Activated CD8-positive, alpha-beta memory T cell treated with anti-CD3 and anti-CD28 coated beads for 4 hours (primary cell): Measurements from ENCODE around the gene CACNG3.
"Not testable (repeated sequence)": the region's sequence is repeated elsewhere in the genome, so short reads cannot be mapped to it uniquely, and the experiment has no call there.

Experiments used
- DNase-seq, 2 donors: peaks; one replicate each; pipeline ENCODE4 v3.0.0-alpha.2; 2020; ENCODE audit warnings: low read depth in 2 of 2

CACNG3 gene

GRCh38 chr16:24255456-24256371 is at the start of gene CACNG3:
Gene CACNG3, plus strand, starts transcription at chr16:24256335. Its CDS starts 420 bp downstream, at chr16:24256755.
- no peak for DNase-seq

- no peak for DNase-seq
Measured at GRCh38 chr16:24206926-24207325, 49.2 kb upstream of the CACNG3 start.

GRCh38 chr16:24208710-24209109 is 47.4 kb upstream of the CACNG3 start:
- DNase-seq = no peak

DNA sequence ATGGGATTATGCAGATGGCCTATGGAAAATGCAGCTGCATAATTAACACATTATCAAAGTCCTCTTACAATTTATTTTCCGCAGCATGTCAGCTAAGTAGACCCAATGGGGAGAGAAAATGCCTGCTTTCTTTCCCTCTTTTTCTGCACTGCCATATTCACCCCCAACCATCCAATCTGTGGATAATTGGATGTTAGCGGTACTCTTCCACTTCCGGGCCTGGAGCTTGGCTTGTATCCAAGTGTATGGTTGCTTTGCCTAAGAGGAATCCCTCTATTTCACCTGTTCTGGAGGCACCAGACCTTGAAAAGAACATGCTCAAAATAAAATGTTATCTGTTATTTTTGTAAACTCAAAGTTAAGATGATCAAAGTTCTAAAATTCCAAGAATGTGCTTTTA is 41.1 kb upstream of the CACNG3 start:
- DNase-seq = no peak

- no peak for DNase-seq
Measured at GRCh38 chr16:24216961-24217360, 39.2 kb upstream of the CACNG3 start.

DNA sequence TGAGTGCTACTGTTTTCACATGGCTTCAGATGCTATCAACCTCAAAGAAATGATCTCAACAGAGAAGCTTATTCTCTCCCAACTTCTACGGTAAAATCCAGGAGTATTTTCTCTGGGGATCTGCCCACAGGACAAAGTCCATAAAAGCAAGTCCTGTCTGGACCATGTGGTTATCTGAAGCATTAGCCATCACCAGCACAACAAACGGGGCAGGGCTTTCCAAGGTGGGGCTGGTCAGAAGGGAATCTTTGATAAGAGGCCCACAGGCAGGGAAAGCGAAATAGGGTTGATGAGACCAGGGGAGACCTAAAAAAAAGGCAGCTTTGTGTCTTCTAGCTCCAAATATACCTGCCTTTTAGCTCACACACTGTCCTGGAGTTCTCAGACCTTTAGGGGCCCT is 38.7 kb upstream of the CACNG3 start:
- DNase-seq = no peak

DNA sequence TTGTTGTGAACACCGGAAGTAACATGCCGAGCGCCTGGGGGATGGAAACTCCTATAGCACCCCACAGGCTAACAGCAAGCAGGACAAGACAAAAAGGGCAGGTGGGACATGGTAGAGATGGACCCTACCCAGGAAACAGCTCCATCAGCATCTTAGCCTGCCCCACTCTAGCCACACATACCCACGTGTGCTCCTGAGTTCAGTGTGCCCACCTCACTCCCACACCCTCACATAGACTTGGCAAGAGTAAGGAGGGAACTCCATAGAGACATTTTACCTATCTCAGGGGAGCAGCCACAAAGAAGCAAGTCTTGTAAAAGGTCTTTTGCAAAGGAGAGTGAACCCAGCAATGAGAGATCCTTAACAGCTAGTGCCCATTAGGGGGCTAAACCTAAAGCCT is 37.8 kb upstream of the CACNG3 start:
- no peak for DNase-seq

GRCh38 chr16:24221219-24221618 is 34.9 kb upstream of the CACNG3 start:
- DNase-seq = no peak

DNA sequence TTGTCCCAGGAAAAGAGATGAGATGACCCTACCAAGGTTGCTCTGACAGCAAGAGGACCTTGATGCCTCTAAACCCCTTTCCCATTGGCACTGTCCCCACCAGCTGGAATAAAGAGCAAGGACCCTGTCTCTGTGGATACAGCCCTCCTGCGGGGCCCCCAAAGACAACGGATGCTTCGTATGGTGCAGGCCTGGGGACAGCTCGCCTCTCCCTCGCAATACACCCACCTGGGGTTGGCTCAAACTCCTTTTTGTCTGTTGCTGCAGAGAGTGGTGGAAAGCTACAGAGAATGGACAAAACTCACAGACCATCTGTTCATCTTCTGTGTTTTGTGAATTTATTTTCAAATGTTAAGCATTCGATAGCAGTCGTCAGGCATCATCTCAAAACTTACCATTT is 27.6 kb upstream of the CACNG3 start:
- no peak for DNase-seq

DNA sequence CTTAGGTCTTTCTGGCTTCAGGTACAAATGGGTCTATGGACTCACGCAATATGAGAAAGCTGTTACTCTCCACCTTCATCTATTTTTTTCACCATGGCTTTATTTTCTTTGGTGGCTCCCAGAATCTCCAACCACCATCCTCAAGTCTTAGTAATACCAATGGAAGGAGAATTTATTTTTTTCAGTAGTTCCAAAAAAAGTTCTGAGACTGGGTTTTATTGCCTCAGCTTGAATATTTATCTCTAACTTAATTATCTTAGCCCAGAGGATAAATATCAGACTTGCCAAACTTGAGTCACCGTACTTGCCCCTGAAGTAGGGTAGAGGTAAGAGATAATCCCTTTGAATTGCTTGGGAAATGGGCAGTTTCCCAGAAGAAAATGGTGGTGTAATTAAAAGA is 23.2 kb upstream of the CACNG3 start:
- no peak for DNase-seq

DNA sequence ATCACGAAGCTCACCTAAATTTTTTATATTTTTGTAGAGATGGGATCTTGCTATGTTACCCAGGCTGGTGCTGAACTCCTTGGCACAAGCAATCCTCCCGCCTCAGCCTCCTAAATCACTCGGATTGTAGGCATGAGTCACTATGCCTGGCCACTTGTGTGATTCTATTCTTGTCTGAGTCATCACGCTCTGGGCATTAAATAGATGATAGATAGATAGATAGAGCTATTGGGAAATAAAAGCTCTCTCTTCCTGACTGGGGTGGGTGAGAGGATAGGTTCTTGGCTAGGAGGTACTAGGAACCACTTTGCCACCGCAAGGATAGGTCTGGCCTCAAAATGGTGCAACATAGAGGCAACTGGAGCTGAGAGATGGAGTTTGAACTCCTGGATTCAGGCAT is 21.4 kb upstream of the CACNG3 start:
- DNase-seq = no peak

- DNase-seq = no peak
Measured at GRCh38 chr16:24235806-24236205, 20.3 kb upstream of the CACNG3 start.

GRCh38 chr16:24238846-24239245 is 17.3 kb upstream of the CACNG3 start:
- DNase-seq = not testable (repeated sequence)

DNA sequence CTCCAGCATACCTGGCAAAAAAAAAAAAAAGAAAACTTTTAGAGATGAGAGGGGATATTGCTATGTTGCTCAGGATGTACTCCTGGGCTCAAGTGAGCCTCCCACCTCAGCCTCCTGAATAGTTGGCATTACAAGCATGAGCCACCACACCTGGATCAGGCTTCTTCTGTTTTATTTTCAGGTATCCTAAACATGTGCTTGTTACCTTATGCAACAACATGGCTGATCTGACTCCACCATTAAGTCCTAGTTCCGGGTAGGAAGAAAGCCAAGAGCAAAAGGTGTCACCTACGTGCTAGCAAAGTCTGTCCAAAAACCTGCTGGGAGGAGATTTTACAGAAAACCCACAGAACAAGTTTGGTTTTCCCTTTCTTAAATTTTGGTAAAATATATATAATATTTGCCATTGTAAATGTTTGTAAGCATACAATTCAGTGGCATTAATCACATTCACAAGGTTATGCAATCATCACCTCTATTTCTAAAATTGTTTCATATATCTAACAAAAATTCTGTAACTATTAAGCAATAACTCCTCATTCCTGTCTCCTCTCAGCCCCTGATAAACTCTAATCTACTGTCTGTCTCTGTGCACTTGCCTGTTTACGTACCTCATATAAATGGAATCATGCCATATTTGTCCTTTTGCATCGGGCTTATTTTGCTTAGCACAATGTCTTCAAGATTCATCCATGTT is 9.1 kb upstream of the CACNG3 start:
- DNase-seq = no peak

DNA sequence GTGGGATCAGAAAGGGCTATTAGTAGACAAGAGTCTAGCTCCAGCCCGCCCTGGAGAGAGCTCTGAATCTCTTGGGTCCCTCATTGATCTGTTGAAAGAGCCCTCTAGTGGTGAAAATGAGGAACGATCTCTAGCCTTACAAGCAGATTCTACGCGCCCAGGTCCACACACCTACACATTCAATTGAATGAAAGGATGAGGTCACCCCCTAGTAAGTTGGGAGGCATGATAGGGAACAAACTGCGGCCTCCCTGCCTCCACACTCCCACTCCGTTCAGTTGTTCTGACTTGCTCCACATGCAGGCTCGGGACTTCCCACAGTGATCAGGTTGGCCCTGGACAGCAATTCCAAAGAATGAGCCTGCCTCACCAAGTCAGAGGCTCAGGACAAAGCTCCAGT is 2.9 kb upstream of the CACNG3 start:
- no peak for DNase-seq

- no peak for DNase-seq
Measured at GRCh38 chr16:24257958-24258357, 1.8 kb downstream of the CACNG3 start.

DNA sequence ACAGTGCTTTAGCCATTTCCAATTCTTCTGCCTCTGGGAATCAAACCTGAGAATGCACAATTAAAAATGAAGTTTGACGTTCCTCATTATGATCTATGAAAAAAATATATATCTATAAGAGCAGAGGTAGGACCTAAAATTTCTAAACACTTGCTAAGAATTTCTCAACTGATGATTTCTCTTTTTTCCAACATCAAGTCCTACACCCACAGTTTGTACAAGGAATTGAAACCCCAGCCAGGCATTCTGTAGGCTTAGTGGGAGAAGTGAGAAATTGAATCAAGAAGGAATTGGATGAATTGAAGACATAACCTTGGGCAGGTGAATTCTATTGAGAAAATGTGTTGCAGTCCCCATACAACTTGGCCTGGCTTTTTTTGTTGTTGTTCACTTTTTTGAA is 2.7 kb downstream of the CACNG3 start:
- DNase-seq = no peak

GRCh38 chr16:24262816-24263215 is 6.7 kb downstream of the CACNG3 start:
- DNase-seq = no peak

- no peak for DNase-seq
Measured at GRCh38 chr16:24270721-24271442, 14.7 kb downstream of the CACNG3 start.

GRCh38 chr16:24272379-24272778 is 16.2 kb downstream of the CACNG3 start:
- DNase-seq = no peak

DNA sequence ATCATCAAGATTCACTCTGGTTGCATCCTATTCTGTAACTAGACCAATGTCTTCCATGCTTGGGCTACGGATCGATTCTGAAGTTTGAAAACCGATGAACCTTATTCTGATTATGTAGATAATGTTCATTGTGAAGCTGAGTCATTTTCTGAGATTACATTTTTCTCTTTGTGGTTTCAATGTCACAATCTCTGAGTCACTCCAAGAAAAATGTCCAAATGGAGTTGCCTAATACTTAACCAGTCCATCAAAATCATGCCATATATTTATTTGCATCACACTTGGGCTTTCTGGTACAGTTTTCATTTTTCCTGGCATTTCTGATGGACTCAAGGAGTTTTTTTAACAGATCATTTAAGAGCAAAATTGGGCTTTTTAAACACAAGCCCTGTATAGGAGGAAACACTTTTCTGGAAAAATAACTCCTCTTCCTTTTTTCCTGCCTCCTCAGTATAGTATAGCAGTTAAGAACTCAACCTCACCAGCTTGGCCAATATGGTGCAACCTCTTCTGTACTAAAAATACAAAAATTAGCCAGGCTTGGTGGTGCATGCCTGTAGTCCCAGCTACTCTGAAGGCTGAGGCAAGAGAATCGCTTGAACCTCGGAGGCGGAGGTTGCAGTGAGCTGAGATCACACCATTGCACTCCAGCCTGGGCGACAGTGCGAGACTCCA is 17.5 kb downstream of the CACNG3 start:
- DNase-seq = no peak

DNA sequence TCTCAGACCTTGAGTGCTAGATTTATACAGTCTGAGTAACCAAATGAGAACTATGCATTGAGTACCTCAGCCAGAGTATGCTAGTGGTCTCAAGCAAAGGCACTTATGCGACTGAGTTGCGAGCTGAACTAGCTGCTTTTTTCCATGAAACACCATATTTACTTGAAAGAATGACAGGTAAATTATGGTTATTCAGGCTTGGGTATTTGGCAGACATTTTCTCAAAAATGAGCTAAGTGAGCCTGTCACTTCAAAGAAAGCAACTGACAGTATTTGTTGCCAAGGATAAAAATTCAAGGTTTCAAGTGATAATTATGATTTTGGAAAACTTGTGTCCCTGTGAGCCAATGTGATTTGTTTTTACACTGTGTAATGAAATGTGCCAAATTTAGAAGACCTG is 19.3 kb downstream of the CACNG3 start:
- no peak for DNase-seq
